Stimulated activated CD8-positive, alpha-beta memory T cell treated with anti-CD3 and anti-CD28 coated beads, Interleukin-15, amount 100 ng/mL, for 4 hours (primary cell): ENCODE results near the gene GRAMD1B.
"Not testable (repeated sequence)": the region's sequence is repeated elsewhere in the genome, so short reads cannot be mapped to it uniquely, and the experiment has no call there.

Experiments used
- DNase-seq, 2 donors: peaks; one replicate each; pipeline ENCODE4 v3.0.0-alpha.2; 2020; ENCODE audit warnings: low read depth in 2 of 2

GRAMD1B gene

GRCh38 chr11:123640677-123641494 lies 210.8 kb downstream of the GRAMD1B start:
- no peak for DNase-seq

- DNase-seq = no peak
Measured at GRCh38 chr11:123641495-123641840, 211.4 kb downstream of the GRAMD1B start.

GRCh38 chr11:123642435-123642834 lies 212.4 kb downstream of the GRAMD1B start:
- no peak for DNase-seq

GRCh38 chr11:123645286-123645975 lies 215.4 kb downstream of the GRAMD1B start:
- DNase-seq = no peak

GRCh38 chr11:123650901-123651300 lies 220.8 kb downstream of the GRAMD1B start:
- no peak for DNase-seq

GRCh38 chr11:123652599-123652998 lies 222.5 kb downstream of the GRAMD1B start:
- DNase-seq = no peak

- DNase-seq = no peak
Measured at GRCh38 chr11:123653483-123653826, 223.4 kb downstream of the GRAMD1B start.

GRCh38 chr11:123653827-123654565 lies 223.9 kb downstream of the GRAMD1B start:
- no peak for DNase-seq

GRCh38 chr11:123654566-123655081 lies 224.6 kb downstream of the GRAMD1B start, which contains the start of gene SCN3B:
TSS of gene SCN3B (minus strand) at chr11:123654624. CDS start at chr11:123653801, 823 bp downstream.
- no peak for DNase-seq

GRCh38 chr11:123659311-123659710 lies 229.2 kb downstream of the GRAMD1B start:
- no peak for DNase-seq

- not testable (repeated sequence) for DNase-seq
Measured at GRCh38 chr11:123659965-123660364, 229.9 kb downstream of the GRAMD1B start.

GRCh38 chr11:123665306-123665705 lies 235.2 kb downstream of the GRAMD1B start:
- no peak for DNase-seq

GRCh38 chr11:123670081-123670480 lies 240.0 kb downstream of the GRAMD1B start:
- no peak for DNase-seq

GRCh38 chr11:123671534-123671933 lies 241.5 kb downstream of the GRAMD1B start:
- DNase-seq = no peak

- DNase-seq = no peak
Measured at GRCh38 chr11:123672568-123672967, 242.5 kb downstream of the GRAMD1B start.

- DNase-seq = no peak
Measured at GRCh38 chr11:123674297-123674696, 244.2 kb downstream of the GRAMD1B start.
